Activated T-cell treated with anti-CD3 and anti-CD28 coated beads, Interleukin-2, amount 50 U/mL, for 48 hours (primary cell): Measurements from ENCODE around the gene SERPINB6.
"Not testable (repeated sequence)": the region's sequence is repeated elsewhere in the genome, so short reads cannot be mapped to it uniquely, and the experiment has no call there.

ENCODE experiments used
- DNase-seq, 2 experiments: peaks; one replicate each; pipeline ENCODE4 v3.0.0-alpha.2; 2020

The SERPINB6 gene

DNA sequence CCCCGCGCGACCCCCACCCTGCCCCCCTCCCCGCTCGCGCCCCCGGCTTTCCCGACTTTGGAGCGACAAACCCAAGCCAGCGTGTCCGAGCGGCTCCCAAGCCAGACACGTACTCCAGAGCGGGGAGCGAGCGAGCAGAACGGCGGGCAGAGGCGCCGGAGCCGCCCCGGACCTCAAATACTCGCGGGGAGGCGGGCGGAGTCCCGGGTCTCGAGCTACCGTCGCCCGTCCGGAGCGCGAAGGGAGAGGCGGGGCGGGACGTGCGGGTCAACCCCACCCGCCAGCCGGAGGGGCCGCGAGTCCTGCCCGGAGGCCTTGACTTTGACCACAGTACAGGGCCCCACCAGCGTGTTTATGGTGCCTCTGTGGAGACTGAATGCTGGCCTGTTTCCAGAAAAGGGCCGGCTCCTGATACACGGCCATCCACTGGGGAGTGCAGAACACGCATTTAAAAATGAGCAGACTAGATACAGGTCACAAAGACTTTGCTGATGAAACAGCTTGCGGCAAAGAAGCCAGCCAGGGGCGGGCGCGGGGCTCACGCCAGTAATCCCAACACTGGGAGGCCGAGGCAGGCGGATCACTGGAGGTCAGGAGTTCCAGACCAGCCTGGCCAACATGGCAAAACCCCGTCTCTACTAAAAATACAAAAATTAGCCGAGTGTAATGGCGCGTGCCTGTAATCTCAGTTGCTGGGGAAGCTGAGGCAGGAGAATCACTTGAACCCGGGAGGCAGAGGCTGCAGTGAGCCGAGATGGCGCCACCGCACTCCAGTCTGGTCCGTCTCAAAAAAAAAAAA is at the start of gene SERPINB6:
TSS of gene SERPINB6 (minus strand) at position 148 of the 799 bp plus-strand sequence. CDS start 12,235 bp downstream, outside the sequence.
- DNase-seq: peak; percentile 66 to 73

DNA sequence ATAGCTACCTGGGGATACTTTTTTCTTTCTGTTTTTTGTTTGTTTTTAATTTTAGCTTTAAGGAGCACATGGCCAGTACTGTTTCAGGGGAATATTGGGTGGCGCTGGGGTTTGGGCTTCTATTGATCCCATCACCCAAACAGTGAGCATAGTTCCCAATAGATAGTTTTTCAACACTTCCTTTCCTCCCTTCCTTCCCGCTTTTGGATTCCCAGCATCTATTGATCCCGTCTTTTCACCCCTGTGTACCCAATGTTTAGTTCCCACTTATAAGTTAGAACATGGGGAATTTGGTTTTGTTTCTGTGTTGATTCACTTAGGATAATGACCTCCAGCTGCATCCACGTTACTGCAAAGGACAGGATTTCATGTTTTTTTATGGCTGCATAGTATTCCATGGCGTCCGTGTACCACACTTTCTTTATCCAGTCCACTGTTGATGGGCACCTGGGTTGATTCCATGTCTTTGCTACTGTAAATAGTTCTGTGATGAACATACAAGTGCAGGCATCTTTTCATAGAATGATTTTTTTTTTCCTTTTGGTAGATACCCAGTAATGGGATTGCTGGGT is 48.5 kb upstream of the SERPINB6 start:
- DNase-seq: no peak

DNA sequence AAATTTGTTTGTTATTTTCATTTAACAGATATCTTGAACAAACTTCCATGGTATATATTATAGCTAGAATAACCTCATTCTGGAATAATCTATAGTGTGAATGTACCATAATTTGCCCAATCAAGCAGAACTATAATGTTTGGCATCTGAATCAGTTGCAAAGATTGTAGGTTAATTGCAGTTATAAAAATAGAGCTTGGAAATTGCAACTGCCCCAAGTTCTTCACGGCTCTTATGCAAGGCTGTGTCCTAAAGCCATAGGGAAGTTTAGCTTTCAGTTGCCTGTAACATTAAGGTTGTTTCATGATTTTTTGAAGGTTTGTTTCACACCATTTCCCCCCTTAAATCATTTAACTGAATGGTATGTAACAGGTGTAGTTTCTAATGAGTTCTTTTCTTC is 47.7 kb upstream of the SERPINB6 start:
- DNase-seq: no peak

DNA sequence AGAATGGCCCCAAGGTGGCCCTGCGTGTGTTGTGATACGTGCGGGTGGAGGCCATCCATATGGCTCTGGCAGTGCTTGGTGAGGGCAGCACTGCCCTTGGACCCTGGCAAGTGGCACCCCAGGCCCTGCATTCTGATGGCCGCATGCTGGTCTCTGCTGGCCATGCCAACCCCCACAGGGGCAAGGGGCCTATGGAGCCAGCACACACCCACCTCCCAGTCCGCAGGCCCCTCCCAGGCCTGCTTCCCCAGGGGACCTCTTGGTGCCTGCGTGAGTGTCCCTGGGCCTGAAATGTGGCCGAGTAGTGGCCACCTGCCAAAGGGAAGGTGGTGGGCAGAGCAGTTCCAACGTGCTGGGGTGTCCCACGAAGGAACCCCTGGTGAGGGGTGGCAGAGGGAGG is 45.9 kb upstream of the SERPINB6 start:
- DNase-seq: no peak

DNA sequence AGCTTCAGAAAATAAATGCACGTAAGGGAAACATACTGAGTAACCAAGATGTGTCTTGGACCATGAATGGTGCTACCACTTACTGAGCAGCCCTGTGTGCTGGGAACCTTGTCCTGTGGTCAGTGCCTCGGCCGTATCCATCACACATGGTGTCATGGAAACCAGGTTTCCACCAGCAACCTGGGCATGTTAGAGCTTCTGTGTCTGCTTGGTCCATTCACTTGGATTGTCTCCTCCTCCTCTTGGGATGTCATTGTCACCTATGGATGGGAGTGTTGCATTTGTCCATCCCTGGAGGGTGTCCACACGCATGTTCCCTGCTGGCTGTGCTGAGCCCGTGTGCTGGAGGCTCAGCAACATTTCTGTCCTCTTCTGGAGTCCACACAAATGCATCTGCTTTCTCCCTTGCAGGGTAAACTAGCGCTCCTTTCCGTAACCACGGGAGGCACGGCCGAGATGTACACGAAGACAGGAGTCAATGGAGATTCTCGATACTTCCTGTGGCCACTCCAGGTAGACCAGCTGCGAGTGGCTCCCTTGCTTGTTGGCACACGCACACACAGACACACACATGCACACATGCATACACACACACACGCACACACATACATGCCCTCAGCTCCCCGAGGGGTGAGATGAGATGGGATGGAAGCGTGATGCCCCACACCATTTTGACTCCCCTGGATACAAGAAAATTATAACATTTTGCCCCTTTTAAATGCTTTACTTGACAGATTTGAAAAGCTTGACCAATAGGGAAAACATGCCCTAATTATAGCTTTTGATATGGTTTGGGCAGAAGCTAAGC is 45.3 kb upstream of the SERPINB6 start:
- no peak for DNase-seq

DNA sequence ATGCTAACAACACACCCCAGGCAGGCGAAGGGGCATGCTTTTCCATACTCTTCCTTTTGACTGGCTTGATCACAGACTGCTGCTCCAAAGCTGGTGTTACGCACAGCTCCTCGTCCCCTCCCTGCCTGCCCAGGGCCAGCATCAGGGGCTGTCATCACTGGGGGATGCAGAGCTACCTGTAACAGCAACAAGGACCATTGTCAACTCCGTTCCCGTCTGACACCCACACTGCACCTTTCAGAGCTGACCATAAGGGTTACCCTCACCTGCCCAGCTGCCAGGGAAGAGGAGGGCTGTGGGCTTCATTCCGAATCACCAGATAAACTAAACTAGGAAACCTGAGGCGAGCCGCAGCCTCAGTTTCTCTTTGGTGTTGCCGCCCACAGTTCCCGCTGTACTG is 43.8 kb upstream of the SERPINB6 start:
- no peak for DNase-seq

DNA sequence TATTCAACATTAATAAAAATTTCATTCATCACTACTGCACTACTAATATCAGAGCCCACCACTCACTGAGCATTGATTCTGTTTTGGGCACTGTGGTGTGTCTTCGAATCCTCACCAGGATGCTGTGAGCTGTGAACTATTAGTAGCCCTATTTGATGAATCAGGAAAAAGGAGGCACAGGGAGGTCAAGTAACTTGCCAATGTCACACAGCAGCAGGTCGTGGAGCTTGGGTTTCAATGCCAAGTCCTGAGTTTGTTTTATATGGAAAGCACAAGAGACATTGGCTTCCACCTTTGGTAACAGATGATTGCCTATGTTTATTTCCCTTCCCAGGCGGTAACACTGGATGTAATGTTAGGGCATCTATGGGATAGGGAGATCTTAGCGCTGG is 43.3 kb upstream of the SERPINB6 start:
- DNase-seq: no peak

DNA sequence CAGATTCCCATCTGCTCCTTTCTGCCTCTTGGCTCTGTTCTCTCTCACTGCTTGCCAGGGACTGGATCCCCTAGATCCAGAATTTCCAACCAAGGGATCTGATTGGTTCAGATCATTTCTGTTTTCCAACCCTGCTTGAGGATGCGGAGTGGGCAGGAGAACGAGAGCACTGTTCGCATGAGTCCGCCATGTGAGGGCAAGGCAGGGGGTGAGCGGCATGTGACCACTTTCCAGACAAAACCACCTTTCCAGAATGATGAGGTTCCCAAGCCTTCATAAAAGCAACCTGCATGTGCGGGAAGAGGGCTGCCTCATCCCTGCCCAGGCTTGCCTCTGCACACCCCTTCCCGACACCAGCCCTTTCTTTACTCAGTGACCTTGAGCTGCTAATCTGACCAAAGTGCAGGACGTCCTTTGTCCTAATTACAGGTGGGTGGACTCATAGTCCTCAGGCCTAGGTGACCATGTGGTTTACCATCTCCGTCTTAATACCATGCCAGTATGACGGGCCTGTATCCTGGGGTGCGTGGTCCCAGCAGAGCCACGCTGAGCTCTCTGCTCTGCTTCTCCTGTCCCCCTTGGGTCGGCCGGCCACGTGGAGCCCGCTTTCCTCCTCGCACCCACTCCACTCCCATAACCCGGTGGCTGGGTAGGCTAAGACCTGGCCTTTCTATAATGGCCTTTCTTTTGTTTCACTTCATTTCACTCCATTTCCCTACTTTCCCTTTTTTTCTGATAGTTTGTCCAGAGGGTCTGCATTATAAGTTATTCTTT is 42.7 kb upstream of the SERPINB6 start:
- no peak for DNase-seq

DNA sequence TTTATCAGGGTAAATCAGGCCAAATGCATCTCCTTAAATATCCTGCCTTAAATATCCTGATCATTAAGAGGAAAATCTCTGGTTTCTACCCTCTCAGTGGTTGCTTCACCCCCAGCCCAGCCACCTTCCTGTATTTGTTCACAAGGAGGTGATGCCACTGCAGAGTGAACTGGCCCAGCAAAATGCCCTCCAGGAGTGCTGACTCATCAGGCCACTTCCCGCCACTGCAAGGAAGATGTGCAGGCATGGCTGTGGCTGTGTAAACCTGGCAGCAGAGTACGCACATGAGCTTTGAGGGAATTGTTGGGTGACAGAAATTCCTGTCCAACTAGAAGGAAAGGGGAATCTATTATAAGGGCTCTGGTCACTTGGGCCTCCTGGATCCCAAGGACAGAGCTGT is 42.1 kb upstream of the SERPINB6 start:
- DNase-seq: no peak

DNA sequence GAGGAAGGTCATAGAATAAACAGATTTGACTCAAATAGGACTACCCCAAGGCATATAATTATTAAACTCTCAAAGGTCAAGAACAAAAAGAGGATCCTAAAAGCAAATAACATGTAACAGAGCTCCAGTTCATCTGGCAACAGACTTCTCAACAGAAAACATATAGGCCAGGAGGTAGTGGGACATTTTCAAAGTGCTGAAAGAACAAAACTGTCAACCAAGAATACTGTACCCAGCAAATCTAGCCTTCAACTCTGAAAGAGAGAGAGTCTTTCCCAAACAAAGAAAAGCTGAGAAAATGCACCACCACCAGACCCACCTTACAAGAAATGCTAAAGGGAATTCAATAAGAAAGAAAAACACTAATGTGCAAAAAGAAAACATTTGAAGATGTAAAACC is 40.2 kb upstream of the SERPINB6 start:
- no peak for DNase-seq

DNA sequence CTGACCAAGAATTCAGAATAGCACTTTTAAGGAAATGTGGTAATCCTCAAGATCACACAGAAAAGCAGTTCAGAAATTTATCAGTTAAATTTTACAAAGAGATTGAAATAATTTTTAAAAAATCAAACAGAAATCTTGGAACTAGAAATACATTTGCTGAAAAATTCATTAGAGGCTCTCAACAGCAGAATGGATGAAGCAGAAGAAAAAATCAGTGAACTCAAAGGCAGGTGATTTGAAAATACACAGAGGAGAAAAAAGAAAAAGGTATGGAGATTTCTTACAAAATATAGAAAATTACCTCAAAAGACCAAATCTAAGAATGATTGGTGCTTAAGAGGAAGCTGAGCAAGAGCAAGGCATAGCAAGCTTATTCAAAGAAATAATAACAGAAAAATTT is 39.8 kb upstream of the SERPINB6 start:
- DNase-seq: no peak

DNA sequence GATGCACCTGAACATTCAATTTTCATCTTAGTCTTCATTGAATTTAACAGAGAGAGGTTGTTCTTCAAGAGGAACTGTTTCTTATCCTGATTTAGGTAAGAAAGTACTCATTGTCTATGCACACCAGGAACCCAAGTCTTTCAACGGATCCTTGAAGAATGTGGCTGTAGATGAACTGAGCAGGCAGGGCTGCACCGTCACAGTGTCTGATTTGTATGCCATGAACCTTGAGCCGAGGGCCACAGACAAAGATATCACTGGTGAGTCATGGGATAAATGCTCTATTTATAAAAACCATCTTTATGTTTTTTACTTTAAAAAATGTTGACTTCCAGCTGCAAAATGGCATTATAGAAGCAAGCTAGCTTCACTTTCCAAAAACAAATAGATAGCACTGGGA is 38.6 kb upstream of the SERPINB6 start:
- DNase-seq: no peak

DNA sequence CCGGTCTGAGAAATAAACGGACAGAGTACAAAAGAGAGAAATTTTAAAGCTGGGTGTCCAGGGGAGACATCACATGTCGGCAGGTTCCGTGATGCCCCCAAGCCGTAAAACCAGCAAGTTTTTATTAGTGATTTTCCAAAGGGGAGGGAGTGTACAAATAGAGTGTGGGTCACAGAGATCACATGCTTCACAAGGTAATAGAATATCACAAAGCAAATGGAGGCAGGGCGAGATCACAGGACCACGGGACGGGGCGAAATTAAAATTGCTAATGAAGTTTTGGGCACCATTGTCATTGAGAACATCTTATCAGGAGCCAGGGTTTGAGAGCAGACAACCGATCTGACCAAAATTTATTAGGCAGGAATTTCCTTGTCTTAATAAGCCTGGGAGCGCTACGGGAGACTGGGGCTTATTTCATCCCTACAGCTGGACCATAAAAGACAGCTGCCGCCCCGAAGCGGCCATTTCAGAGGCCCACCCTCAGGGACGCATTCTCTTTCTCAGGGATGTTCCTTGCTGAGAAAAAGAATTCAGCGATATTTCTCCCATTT is 37.4 kb upstream of the SERPINB6 start:
- DNase-seq: not testable (repeated sequence)

DNA sequence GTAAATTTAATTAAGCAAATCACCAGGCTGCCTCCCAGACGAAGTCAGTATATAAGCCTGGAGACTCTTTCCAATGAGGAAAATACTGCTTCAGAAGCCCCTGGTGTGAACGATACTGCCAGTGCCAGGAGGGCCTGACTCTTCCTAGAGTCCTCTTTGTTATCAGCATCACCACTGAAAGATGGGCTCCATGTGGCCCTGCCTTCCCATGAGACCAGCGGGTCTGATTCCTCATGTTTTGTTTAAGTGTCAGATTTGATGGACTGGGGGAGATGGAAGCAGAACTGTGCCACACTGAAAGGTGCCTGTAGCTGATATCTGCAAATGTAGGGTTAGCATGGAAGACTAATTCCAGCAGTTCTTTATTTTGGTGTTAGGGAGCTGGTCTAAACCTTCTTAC is 36.2 kb upstream of the SERPINB6 start:
- no peak for DNase-seq

DNA sequence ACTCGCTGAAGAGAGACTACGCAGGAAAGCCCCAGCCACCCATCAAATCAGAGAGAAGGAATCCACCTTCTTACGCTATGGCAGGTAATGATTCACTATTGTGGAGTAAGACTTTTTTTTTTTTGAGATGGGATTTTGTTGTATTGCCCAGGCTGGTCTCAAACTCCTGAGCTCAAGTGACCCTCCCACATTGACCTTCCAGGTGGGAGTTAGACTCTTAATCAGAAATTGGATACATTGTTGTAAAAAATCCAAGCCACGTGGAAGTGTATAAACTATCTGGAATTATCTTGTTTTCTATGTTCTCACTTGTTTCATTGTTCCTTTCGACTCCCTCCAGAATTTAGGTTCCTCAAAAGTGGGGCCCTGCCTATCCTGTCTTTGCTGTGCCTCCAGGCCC is 35.1 kb upstream of the SERPINB6 start:
- no peak for DNase-seq

DNA sequence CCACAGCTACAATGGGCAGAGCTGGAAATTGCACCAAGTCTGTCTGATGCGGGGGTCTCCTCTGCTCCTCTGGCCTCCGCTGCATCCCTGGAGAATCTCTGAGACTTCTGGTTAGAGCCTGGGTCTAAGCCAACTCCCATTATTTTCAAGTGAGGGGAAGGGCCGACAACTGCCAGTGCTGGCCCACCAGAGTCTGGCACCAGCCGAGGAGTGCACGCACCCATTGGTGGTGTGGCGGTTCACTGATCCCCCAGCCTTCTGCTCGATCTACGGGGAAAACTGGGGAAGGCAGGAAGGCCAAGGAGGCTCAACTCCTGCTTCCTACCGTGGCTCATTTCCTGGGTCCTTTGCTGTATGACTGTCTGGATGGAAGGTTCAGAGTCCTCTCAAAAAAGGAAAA is 34.5 kb upstream of the SERPINB6 start:
- DNase-seq: no peak

DNA sequence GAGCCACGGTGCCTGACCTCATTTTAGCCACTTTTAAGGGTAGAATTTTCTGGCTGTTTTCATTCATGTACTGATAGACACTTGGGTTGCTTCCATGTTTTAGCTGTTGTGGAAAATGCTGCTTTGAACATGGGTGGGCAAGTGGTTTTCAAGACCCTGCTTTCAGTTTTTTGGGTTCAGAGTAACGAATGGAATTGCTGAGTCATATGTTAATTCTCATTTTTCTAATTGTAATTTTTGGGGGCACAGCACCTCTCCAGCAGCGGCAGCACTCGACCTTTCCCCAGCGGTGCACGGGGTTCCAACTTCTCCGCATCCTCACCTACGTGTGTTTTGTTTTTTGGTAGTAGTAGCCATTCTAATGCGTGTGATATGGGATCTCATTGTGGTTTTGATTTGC is 33.7 kb upstream of the SERPINB6 start:
- no peak for DNase-seq

DNA sequence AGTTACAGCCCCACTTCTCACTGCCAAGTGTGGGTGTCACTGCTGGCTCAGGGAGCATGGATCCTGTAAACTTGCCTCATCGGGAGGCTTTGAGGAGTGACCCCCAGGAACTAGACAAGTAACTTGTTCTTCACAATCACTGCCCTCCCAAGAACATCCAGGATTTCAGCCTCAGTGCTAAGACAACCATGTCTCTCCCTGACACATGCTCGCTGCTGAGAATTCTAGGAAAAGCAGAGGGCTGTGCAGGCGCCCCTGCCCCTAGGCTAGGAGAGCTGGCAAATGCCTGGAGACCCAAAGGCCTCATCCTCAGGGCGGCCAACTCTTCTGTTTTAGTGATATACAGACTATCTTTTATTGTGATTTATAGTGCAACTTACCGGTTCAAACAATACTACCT is 31.9 kb upstream of the SERPINB6 start:
- DNase-seq: not testable (repeated sequence)

DNA sequence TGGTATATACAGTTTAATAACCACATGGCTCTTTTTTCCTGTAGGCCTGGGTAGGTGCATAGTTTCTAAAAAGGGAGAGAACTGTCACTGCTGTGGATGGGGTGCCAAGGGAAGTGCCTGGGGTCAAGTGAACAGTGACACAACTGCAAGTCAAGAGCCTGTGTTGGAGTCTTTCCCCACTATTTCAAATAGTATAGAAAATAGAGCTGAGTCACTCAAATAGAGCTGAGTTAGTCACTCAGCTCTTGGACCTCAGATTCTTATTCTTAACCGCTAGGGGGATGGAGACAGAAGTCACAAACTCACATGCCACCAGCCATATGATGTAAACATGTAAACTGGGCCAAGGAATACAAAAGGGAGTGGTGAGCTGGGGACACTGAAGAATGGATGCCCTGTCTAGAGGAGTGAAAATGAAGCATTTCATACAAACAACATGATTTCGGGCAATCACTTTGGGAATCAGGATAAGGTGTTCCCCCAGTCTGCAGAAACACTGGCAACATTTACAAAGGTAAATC is 30.5 kb upstream of the SERPINB6 start:
- DNase-seq: no peak

DNA sequence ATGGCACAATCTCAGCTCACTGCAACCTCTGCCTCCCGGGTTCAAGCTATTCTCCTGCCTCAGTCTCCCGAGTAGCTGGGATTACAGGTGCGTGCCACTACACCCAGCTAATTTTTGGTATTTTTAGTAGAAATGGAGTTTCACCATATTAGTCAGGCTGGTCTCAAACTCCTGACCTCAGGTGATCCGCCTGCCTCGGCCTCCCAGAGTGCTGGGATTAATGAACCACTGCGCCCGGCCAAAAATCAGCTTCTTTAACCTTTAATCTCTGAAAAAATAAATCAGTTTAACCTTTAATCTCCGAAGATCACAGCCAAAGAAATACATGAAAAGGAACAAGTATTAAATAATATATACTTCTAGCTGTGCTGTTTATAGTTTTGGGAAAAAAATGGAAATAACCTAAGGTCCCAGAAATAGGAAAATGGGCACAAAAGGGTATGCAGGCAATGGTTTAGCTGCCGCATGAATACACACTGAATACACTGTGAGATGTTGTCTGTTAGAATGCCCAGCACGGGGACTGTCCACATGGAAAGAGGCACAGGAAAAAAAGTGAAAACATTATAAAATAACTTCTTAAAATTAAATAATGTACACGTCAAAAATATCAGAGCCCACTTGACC is 29.9 kb upstream of the SERPINB6 start:
- DNase-seq: no peak

DNA sequence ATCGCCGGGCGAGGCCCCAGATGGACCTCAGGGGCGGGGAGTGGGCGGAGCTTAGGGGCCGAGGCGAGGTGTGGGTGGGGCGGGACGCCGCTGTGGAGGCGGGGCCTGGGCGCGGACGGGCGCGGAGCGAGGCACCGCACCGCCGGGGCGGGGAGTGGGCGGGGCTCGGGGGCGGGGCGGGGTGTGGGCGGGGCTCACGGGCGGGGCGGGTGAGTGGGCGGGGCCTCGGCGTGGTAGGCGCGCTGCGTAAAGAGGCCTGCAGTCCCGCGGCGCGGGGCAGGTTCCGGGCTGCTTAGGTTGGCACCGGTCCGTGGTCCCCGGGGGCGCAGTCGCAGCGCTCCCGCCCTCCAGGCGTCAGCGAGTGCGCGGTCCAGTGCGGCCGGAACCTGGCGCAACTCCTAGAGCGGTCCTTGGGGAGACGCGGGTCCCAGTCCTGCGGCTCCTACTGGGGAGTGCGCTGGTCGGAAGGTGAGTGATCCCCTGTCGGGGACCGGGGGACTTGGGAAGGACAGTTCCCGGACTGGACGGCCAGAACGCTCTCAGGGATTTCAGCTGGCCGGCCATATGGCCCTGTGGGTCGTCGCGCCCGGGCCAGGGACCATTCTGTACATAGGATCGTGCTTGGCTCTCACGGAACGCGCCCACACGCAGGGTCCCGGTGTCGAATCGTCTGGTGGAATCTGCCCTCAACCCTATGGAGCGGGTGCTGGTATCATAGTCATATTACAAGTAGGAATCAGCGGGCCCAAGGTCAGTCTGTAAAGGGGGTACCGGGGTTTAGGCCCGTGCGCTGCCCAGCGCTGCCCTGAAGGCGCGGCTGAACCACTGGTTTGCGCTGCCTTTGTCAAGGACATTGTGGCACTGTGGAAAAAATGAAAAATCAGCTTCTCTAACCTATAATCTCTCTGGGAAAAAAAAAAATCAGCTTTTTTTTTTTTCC is 28.5 kb upstream of the SERPINB6 start, which contains the start of gene NQO2:
TSS of gene NQO2 (plus strand) at position 277 of the 940 bp plus-strand sequence. CDS start 6,659 bp downstream, outside the sequence.
- DNase-seq: peak; percentile 97 to 98
